Measurements from ENCODE around the gene LRRC72. TPM values are rescaled to one million over a fixed set of nuclear protein-coding genes. Genes with fewer than 3 reads are reported as not detected.
"Not testable (repeated sequence)": the region's sequence is repeated elsewhere in the genome, so short reads cannot be mapped to it uniquely, and the experiment has no call there.

Gene LRRC72
- total RNA-seq, 1 donor from 2014 or later: not detected

DNA sequence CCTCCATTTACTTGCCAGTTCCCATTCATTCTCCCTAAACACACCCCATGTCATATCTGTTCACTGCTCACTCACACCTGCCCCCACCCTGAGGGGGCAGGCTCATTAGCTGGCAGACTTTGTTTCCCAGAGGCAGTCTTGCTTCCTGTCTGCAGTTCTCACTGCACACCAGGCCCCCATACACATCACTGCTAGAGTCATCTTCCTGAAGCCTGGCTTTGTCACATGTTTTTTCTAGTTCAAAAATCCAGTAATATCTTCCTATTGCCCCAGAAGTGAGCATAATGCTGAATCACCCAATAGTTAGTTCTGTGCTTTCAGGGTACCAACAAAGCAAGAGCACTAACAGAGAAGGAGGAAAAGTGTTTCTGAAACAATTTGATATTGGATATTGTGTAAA, 1.9 kb downstream of the LRRC72 start:
- DNase-seq (ENCODE audit: low read depth, low spot score): no peak

DNA sequence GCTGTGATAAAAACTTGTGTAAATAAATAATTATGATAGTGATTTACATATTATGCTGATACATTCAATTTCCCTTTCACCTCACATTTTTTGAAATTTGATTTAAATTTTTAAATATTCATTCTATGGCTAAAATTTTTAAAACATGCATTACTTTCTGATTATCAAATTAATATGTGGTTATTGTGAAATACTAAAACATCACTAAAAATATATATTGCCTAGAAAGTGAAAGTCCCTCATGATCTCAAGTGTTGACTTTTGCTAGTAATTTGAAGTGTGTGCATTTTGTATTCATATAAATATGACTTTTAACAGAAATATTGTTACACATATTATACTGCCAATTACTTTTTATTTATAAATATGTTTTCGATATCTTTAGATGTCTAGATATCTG, 3.1 kb downstream of the LRRC72 start:
- DNase-seq (ENCODE audit: low read depth, low spot score): no peak

DNA sequence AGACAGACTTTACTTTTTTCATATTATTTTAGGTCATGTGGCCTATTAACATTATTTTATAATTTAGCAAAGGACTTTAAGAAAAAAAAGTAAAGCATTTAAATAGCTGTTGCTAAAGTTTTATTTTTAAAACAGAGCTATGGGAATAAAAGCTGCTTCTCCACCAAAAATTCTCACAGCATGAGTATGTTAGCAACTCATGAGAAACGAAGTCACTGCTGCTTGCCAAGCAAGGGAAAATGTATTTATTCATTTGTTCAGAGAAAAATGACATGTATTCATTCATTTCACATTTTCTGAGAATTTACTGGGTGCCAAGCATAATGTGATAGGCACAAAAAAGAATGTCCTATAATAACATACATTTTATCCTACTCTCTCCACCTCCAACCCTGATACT, 5.1 kb downstream of the LRRC72 start:
- no peak for DNase-seq (ENCODE audit: low read depth, low spot score)

DNA sequence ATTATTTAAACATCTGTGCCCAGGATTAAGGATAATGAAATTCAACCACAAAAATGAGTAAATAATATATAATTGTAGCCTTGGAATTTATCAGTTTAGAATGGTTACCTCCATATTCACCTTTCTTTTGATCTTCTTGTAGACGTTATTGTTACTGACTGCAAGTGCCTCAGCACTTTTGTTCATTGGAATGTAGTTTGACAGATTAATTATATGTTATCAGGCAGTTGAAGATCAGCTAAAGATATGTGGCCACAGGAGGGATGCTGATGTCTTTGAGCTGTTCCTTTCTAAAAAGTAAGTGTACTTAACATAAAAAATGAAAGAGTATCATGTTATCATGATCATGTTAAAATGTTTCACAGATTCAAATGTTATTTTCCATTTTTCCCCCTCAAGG, 5.6 kb downstream of the LRRC72 start:
- no peak for DNase-seq (ENCODE audit: low read depth, low spot score)

DNA sequence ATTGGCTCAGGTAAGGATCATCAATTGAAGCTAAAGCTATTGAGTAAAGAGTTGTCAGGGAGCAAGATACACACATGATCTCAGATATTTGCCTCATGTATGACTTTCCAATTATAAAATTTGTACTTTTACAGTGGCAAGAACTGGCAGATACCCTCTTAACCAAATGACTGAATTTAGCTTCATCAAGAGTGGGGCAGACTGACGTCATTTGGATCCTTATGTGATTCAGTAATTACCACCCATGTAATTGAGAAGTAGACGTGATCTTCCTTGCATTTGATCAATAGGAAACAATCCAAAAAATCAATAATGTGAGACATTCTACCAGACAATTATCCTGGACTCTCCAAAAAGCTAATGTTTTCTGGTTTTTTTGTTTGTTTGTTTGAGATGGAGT, 8.9 kb downstream of the LRRC72 start:
- no peak for DNase-seq (ENCODE audit: low read depth, low spot score)

DNA sequence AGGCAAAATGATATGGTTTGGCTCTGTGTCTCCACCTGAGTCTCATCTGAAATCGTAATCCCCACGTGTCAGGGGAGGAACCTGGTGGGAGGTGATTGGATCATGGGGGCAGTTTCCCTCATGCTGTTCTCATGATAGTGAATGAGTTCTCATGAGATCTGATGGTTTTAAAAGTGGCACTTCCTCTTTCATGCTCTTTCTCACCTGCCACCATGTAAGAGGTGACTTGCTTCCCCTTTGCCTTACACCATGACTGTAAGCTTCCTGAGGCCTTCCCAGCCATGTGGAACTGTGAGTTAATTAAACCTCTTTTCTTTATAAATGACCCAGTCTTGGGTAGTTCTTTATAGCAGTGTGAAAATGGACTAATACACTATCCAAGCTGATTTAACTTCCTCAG, 13.9 kb downstream of the LRRC72 start:
- not testable (repeated sequence) for DNase-seq (ENCODE audit: low read depth, low spot score)

GRCh38 chr7:16542401-16542800, 15.8 kb downstream of the LRRC72 start:
- DNase-seq (ENCODE audit: low read depth, low spot score): no peak

GRCh38 chr7:16543456-16543855, 16.8 kb downstream of the LRRC72 start:
- DNase-seq (ENCODE audit: low read depth, low spot score): no peak

- DNase-seq (ENCODE audit: low read depth, low spot score): no peak
Measured at GRCh38 chr7:16546921-16547505, 20.4 kb downstream of the LRRC72 start.

GRCh38 chr7:16548428-16548827, 21.8 kb downstream of the LRRC72 start:
- DNase-seq (ENCODE audit: low read depth, low spot score): no peak

GRCh38 chr7:16550671-16551070, 24.0 kb downstream of the LRRC72 start:
- no peak for DNase-seq (ENCODE audit: low read depth, low spot score)

DNA sequence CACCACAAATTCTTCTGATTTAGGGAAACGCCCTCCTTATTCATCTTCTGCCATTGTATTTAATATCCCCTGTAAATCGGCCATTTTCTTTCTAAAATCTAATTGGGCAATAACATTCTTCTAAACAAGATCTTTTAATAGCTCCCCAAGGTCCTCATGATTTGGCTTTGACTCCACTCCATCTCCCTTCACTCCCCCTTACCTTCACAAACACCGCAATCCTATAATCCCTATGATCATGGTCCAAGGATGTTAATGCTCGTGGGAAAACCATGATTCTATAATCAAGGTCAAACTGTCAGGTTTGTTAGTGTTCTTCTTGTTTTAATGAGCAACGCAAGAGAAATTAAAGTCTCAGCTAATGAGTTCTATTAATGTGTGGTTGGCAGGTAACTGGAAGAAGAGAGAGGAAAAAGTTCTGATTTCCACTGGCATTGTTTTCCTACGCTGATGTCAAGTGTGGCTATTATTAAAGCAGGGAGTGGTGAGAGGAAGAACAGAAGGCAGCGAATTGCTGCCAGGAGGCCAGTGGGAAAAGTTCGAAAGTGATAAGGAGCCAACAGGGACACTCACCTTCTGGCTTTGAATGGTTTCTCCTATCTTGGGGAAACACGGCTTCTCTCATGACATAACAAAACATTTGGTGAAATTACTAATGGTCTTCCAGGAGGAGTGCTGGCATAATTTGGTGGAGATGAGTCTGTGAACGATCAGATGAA, 28.1 kb downstream of the LRRC72 start:
- no peak for DNase-seq (ENCODE audit: low read depth, low spot score)

- DNase-seq (ENCODE audit: low read depth, low spot score): no peak
Measured at GRCh38 chr7:16556359-16556758, 29.7 kb downstream of the LRRC72 start.

GRCh38 chr7:16558761-16559302, 32.2 kb downstream of the LRRC72 start:
- no peak for DNase-seq (ENCODE audit: low read depth, low spot score)

- DNase-seq (ENCODE audit: low read depth, low spot score): no peak
Measured at GRCh38 chr7:16559497-16560179, 33.0 kb downstream of the LRRC72 start.

GRCh38 chr7:16561943-16562342, 35.3 kb downstream of the LRRC72 start:
- DNase-seq (ENCODE audit: low read depth, low spot score): no peak

- DNase-seq (ENCODE audit: low read depth, low spot score): no peak
Measured at GRCh38 chr7:16562456-16563220, 36.0 kb downstream of the LRRC72 start.

DNA sequence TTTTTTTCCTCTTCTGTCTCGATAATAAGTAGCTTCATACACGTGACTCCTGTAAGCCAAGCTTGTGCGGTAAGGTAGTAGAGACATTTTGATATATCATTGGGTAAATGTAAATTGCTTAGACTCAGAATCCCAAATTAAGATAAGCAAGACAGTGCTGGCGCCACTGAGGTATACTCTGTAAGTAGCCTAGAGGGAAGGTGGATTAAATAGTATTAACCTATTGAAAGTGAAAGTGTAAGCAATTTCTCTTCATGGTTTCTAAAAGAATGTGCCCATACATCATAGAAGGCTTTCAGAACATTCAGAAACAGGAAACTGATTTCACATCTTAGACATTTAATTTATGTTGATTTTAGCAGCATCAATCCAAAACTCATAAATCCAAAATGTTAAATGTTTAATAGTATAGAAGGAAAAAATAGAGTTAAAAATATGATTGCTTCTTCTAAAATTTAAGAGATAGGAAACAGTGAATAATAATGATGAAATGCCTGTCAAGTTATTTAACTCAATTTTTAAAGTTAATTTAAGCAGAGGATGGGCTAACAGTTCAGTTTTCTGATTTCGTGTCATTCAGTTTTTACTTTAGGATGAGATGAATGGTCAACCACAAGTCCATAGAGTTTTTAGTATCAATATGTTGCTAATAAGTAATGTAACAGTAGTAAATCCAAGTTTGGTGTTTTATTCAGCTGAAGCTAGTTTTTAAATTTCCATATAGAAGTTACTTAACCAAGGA, 36.8 kb downstream of the LRRC72 start:
- no peak for DNase-seq (ENCODE audit: low read depth, low spot score)

GRCh38 chr7:16564023-16564380, 37.4 kb downstream of the LRRC72 start:
- DNase-seq (ENCODE audit: low read depth, low spot score): no peak

DNA sequence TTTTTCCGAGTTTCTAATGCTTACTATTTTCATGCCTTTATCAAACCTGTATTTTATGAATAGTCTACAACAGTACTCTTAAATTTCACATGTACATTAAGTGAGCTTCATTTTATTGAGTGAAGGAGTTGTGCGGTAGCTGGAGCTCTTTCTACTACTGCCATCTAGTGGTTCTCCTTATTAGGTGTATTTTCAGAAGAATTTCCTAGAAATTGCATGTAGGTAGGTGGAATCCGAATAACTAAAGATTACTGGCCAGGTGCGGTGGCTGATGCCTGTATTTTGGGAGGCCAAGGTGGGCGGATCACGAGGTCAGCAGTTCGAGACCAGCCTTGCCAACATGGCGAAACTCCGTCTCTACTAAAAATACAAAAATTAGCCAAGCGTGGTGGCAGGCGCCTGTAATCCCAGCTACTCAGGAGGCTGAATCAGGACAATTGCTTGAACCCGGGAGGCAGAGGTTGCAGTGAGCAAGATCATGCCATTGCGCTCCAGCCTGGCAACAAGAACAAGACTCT, 38.3 kb downstream of the LRRC72 start:
- DNase-seq (ENCODE audit: low read depth, low spot score): no peak

- DNase-seq (ENCODE audit: low read depth, low spot score): no peak
Measured at GRCh38 chr7:16571941-16572340, 45.3 kb downstream of the LRRC72 start.

Measured in pulmonary artery endothelial cell (primary cell).